ENCODE measurements around the gene FGFBP3.

Gene FGFBP3

GRCh38 chr10:91909117-91909677 is at the start of gene FGFBP3:
TSS of gene FGFBP3 (minus strand) at chr10:91909486. CDS start at chr10:91908969, 517 bp downstream.
- DNase-seq: peak; percentile 26 to 30

- no peak for DNase-seq
These were observed 47.8 kb upstream of the FGFBP3 start for GRCh38 chr10:91957091-91957490.

GRCh38 chr10:91955114-91955513 is 45.8 kb upstream of the FGFBP3 start:
- DNase-seq: no peak

DNA sequence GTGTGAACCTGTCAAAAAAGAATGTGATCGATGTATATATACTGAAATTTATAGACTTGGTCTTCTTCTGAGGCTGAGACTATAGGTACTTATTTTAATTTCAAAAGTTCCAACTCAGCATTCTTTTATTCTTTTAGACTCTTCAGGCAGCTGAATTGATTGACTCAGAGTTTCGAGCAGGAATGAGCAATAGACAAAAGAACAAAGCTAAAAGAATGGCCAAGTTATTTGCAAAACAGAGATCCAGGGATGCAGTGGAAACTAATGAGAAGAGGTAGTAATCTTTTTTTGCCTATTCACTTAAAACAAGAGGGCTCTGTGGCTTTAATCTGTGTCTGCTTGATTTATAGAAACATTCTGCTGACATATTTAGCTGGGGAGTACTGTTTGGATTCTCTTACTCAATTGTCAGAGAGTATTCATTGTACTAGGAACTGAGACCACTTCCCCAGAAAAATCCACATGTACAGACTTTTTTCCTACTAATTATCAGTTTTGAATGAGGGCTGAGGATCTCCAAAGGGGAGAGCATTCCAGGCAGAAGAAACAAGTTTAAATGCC is 44.4 kb upstream of the FGFBP3 start:
- no peak for DNase-seq

- DNase-seq: no peak
These were observed 35.8 kb upstream of the FGFBP3 start for GRCh38 chr10:91944880-91945630.

DNA sequence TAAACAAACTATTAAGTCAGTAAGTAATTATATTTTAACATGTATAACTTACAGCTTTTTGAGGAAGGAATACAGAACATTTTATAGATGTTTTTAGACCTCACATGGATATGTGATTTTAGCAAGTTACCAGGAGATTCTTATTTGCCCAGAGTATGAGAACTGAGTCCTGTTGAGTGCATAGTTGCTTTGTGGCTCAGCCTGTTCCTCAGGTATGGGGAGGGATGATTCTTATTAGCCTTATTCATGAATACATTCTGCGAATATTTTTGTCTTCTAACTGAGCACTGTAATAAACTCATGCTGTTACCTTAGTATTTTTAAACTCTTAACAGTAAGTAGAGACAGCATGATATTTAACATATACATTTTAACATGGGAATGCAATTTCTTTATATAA is 32.1 kb upstream of the FGFBP3 start:
- DNase-seq: no peak

DNA sequence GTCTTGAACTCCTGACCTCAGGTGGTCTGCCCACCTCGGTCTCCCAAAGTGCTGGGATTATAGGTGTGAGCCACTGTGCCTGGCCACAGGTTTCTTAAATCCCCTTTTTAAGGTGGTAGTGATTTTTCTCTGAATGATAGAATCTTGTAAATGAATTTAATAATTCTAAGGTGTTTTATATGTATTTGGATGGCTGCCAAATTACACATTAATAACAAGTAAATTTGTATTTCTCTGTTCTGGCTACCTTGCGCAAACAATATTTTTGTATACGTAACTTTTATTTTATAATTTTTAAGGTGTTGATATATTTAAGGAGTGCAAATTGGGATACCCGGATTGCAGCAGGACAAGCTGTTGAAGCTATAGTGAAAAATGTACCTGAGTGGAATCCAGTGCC is 30.4 kb upstream of the FGFBP3 start:
- DNase-seq: no peak

DNA sequence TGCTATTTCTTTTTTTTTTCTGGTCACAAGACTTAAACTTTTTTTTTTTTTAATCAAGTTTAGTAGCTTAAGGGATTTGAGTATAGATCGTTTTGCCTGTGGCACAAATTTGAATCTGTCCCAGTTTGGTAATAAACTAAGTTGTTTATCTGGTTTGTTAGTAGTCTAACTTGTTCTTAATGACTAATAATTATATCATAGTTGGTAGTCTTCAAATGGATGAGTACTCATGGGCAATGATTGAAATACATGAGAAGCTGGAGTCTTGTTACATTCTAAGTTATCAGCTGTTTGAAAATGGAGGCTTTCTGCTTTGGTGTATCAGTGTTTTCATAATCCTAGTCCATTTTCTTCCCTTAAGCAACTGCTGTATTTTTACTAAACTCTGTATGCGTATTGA is 26.6 kb upstream of the FGFBP3 start:
- no peak for DNase-seq

DNA sequence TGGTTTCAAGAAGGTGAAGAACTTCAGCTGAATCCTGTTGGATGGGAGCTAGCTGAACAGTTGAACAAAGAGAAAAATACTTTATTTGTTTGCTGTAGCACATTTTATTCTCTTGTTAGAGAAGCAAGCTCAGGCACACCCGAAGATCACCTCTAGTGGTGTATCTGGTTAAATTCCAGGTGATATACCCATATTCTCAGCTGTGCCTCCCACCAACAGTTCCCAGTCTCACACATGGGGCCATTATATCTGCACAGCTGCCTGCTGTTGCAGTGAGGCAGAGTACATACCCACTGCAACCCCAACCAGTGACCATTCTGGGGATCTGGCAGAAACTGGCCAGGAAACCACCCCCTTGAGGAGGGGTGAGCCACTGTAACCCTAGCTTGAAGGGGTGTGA is 23.5 kb upstream of the FGFBP3 start:
- DNase-seq: no peak

GRCh38 chr10:91931526-91932190 is 22.4 kb upstream of the FGFBP3 start:
- no peak for DNase-seq

DNA sequence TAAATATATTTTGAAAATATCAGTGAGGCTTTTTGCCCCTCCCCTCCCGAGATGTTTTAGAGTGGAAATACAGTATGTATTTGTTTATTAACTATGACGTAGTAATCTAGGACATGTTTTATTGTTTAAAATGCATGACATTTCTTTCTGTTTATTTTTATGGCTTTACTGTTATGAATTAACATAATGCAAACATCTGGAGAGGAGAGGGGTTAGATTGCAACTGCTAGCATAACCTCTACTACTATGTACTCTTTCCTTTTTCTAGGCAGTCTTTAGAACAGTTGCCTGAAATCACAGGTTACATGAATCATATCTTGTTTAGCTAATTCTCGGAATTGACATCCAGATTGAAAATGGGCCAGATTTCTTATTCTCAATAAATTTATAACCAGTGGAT is 21.7 kb upstream of the FGFBP3 start:
- DNase-seq: no peak

DNA sequence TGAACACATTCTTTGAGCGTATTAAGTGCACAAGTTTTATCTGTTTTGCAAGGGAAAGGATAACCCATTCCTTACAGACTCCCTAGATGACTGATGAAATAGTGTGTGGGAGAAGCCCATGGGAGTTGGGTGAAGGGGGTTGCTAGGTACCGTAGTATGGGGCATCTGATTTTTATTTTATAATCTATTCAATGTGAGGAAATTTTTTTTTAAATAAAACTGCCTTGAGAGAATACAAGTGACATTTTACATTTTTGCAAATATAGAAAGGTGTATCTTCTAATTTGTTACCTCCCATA is 15.7 kb upstream of the FGFBP3 start:
- no peak for DNase-seq

DNA sequence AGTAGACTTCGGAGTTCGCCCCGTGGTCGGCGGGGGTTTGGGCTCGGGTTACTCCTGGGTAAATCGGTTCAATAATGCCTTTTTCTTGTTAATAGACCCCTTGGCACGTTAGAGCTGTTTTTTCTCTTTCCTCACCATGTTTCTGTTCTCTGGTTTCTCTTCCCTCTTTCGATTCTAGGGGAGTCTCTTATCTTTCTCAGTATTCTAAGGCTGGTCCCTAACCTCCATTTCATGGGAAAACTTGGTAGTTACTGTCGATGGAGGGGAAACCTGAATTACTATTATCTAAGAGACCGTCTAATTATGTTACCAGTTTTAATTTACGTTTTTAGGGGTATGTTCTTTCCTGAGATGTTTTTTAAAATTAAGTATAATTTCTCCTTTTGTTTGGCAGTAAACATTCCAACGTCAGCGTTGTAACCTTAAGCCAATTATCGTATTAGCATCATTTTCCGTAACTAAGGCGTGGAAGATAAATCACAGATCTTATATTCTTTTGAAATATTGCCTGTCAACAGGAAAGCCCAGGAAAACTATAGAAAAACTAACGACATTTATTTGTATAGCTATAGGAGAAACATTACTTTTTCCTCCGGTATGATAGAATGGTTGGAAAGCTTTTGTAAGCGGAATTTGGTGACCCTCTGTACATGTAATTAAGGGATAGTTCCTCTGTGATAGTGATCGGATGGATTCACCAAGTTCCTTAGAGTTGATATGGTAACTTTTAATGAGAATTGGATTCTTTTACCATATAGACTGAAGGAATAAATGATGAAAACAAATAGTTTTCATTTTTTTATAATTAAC is 15.1 kb upstream of the FGFBP3 start:
- no peak for DNase-seq

DNA sequence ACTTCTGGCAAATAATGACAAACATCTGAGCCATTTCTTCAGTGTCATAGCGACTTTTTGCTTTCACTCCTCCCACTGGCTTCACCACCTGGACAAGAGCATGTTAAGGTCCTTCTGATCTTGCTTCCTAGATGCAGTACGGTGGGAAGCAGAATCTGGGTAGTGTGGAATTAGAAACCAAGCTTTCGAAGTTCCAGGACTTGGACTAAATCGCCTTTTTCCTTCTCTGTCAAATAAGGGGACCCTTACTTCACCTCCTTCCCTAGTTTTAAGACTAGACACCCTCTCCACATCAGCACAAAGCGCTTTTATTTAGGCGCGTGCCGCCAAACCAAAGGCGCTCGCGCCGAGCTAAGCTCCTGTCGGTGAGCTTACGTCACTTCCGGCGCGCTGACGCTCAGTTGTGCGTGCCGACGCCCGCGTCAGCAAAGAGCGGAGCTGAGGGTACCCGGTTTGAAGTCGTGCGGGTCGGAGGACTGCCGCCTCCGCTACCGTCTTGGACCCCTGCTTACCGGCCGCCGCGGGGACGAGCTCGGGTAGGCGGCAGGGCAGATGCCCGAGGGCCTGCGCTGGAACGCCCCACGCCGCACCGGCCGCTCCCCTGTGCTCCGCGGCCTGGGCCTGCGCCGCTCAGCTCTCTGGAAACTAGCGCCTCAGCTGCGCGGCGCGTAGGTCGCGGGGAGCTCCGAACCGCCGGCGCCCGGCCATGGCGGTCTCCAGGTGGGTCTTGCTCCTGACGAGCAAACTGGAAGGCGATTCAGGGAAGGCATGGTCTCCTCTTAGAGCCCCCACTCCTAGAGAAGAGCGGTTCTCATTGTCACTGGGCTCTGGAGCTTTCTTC is 14.3 kb upstream of the FGFBP3 start, which contains the start of gene BTAF1:
TSS of gene BTAF1 (plus strand) at position 400 of the 841 bp plus-strand sequence. CDS start at position 707, 307 bp downstream.
- peak; percentile 90 for DNase-seq

DNA sequence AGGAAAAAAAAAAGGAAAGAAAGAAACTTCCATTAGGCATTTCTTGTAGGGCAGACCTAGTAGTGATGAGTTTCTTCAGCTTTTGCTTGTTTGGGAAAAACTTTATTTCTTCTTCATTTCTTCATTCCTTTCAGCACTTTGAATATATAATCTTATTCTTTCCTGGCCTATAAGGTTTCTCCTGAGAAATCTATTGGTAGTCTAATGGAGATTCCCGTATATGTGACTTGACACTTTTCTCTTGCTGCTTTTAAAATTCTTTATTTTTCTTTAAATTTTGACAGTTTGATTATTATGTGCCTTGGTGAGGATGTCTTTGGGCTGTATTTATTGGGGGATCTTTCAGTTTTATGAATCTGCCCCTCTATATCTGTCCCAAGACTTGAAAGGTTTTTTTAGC is 10.4 kb upstream of the FGFBP3 start:
- no peak for DNase-seq

DNA sequence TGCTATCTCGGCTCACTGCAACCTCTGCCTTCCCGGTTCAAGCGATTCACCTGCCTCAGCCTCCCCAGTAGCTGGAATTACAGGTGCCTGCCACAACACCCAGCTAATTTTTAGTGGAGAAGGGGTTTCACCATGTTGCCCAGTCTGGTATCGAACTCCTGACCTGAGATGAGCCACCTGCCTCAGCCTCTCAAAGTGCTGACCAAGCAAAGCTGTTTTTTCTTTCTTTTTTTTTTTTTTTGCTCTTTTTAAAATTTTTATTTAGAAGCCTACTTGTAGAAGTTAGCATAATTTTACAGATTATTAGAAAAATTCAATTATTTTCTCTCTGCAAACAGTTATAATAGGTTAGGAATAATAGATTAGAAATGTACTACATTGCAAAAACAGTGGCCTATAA is 1.2 kb upstream of the FGFBP3 start:
- no peak for DNase-seq

DNA sequence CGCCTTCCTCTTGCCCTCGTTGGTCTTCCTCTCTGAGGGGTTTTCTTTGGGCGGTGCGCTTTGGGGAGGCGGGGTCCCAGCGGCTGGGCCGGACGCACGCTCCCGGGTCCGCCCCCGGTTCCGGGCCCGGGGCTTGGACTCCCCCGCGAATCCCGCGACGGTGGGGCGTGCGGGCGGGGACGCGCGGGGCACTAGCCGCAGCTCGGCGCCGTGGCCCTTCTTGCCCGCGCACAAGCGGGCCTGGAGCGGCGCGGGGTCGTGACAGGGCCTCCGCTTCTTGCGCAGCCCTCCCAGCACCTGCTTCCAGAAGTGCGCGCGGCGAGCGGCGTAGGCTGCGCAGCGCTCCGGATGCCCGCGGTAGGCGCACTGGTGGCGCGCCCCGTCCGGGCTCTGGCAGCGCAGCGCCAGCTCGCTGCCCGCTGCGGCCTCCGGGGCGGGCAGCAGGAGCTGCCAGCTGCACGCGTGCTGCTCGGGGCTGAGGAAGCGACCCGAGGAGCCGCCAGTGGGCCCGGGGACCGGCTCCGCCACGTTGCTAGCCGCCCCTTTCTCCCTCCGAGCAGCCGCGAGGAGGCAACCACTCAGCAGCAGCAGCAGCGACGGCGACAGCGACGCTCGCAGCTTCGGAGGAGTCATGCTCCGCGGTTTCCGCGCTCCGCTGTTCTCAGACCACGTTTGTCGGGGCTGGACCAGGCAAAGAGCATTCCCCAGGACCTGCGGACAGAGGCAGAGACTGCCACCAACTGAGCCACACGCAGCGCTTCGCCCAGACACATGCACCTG is 759 bp downstream of the FGFBP3 start:
- DNase-seq: peak; percentile 61 to 68

GRCh38 chr10:91907914-91908336 is 1.4 kb downstream of the FGFBP3 start:
- no peak for DNase-seq

DNA sequence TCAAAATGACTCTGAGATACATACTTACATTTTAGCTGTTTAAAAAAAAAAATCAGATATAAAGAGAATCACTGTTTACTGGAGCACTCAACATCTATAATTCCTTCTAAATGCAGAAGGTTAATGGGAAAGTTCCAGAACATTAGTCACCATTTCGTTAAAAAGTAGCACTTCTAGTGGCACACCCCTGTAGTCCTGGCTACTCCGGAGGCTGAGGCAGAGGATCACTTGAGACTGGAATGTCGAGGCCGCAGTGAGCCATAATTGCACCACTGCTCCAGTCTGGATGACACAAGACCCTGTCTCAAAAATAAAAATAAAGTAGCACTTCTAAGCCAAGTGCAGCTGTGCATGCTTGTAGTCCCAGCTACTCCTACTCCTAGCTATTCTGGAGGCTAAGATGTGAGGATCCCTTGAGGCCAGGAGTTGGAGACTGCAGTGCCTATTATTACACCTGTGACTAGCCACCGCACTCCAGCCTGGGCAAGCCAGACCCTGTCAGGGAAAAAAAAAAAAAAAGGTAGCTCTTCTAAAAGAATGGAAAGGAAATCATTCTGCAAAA is 2.2 kb downstream of the FGFBP3 start:
- DNase-seq: no peak

DNA sequence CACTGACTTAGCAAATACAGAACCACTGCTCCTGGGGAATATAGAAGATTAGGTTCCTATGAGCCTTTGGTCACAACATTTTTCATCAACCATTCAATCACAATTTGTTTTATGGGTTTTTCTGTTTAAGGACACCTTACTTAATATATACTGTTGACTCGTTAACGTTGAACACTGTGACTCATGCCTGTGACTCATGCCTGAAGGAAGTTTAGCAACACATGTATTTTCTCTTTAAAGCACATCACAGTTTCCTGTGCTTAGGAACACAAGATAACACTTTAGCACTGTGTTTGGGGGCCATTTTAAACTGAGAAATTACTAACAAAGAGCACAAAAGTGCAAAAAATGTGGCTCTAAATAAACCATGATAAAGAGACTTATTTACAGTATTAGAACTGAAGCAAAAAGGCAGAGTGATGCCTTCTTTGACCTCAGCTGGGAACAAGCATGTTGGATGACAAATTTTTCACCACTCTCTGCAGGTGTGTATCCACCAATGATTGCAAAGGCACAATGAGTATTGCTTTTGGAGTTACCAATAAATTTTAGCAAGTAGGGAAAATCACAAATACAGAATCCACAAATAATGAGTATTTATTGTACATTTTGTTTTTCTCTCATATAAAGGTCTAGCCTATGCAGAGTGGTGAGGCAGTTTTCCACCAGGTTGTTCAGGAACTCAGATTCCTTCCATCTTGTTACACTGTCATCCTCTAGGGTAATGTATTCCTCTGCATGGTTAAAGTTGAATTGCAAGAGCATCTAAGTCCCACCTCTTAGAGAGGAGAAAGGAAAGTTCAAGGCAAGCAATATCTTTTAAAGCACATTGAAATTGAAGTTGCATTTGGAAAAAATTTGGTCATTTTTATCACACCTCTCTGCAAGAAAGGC is 7.3 kb downstream of the FGFBP3 start:
- peak; percentile 63 to 77 for DNase-seq

Data from activated CD4-positive, alpha-beta T cell treated with anti-CD3 and anti-CD28 coated beads for 4 hours (primary cell).